GM18517 (cell line): ENCODE measurements around the gene UBE2J1.

ENCODE experiments used
- ATAC-seq: cut with Tn5 transposase; IDR thresholded peaks from one replicate; pipeline ENCODE4 v1.9.1; 2021; ENCODE audit warnings: mild to moderate bottlenecking, moderate library complexity; ENCODE audit not compliant: unreplicated experiment

Gene UBE2J1

GRCh38 chr6:89291256-89291819 is 61.2 kb downstream of the UBE2J1 start:
- no peak for ATAC-seq

- no peak for ATAC-seq
Measured at GRCh38 chr6:89290401-89291155, 61.9 kb downstream of the UBE2J1 start.

- no peak for ATAC-seq
Measured at GRCh38 chr6:89289710-89290109, 62.8 kb downstream of the UBE2J1 start.

- no peak for ATAC-seq
Measured at GRCh38 chr6:89287351-89288028, 65.0 kb downstream of the UBE2J1 start.

GRCh38 chr6:89286516-89286915 is 66.0 kb downstream of the UBE2J1 start:
- ATAC-seq = no peak

GRCh38 chr6:89284963-89285735 is 67.4 kb downstream of the UBE2J1 start:
- ATAC-seq = no peak

GRCh38 chr6:89284081-89284480 is 68.4 kb downstream of the UBE2J1 start:
- no peak for ATAC-seq

- ATAC-seq = no peak
Measured at GRCh38 chr6:89282749-89283148, 69.8 kb downstream of the UBE2J1 start.

- ATAC-seq = peak; percentile 97
Measured at GRCh38 chr6:89281779-89282246, 70.7 kb downstream of the UBE2J1 start.

GRCh38 chr6:89278956-89279355 is 73.6 kb downstream of the UBE2J1 start:
- ATAC-seq = no peak
